Skeletal muscle cell (primary cell): ENCODE results near the gene HS6ST3.

Experiments
- DNase-seq: peaks from one replicate; pipeline ENCODE4 v3.0.0-alpha.2; 2010; ENCODE audit warnings: low read depth
- H3K4me3 ChIP-seq: 2 replicates; pipeline ENCODE4 v1.5.1; 2011; ENCODE audit warnings: low read depth, mild to moderate bottlenecking, control low read depth, low read length, moderate library complexity

Gene HS6ST3

GRCh38 chr13:96185818-96186217, 95.9 kb downstream of the HS6ST3 start:
- H3K4me3 ChIP-seq, result no peak overlapping the region
- no peak for DNase-seq

DNA sequence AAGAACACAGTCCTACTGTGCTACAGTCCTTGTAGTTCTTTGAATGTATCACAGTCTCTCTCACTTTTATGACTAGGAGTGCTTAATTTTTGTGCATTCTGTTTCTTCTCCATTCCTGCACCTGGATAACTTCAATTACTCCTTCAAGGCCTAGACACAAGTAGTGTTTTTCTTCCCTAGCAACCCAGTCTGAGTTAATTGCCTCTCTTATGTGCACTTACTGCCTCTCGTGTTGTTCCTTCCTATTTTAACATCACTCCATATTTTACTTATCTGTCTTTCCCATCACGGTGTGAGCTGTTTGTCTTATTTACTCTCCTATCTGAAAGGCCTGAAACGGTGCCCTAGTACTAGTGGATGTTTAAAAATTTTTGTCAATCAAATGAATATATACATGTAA, 101.5 kb downstream of the HS6ST3 start:
- no peak for DNase-seq
- no peak overlapping the region for H3K4me3 ChIP-seq

GRCh38 chr13:96193728-96194310, 103.9 kb downstream of the HS6ST3 start:
- no peak for DNase-seq
- no peak overlapping the region for H3K4me3 ChIP-seq

GRCh38 chr13:96198038-96198437, 108.1 kb downstream of the HS6ST3 start:
- no peak for DNase-seq
- H3K4me3 ChIP-seq, result no peak overlapping the region

DNA sequence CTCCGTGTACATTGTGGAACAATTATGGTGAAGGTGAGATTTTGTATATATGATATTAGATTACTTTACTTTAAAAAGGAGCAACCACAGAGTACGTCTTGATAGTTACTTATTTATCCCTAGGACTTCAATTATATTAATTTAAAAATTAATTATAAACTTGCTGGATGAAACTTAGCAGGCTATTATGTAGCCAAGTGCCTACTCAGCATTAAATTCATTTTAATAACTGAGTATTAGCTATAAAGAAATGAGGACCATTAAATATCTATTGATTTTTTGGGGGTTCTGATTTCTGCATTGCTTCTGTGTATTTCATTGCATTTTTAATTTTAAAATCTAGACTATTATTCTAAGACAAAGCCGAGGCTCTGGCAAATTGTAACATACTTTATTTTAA, 109.4 kb downstream of the HS6ST3 start:
- DNase-seq, result no peak
- no peak overlapping the region for H3K4me3 ChIP-seq

GRCh38 chr13:96200810-96201209, 110.9 kb downstream of the HS6ST3 start:
- no peak for DNase-seq
- H3K4me3 ChIP-seq, result no peak overlapping the region

- no peak for DNase-seq
- no peak overlapping the region for H3K4me3 ChIP-seq
These were observed 112.4 kb downstream of the HS6ST3 start for GRCh38 chr13:96202315-96202714.

- no peak for DNase-seq
- no peak overlapping the region for H3K4me3 ChIP-seq
These were observed 113.6 kb downstream of the HS6ST3 start for GRCh38 chr13:96203471-96203870.

DNA sequence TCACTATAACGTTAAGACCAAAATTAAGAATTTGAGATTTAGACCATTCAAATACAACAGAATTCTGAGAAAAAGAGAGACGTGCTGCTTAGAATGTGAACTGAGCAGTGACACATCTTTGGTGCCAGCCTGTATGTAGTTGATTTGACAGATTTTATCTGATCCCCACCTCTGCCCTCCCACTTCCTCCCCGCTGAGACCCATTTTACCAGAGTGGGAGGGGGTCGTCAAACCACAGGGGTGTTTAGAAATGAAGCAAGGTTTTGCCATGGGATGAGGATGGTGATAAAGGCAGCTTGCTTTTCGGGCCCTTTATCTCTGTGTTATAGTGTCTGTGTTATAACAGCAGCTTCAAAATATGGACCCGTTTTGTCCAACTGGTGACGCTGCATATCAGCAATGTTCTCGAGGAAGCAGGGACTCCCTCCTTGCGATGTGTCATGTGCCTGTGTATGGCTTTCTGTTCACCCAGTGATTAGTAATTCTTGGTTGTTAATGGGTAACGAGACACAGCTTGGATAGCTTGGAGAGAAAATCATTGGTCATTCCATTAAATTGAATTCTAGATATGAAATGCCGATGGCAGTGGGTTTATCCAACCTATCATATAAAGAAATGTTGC, 125.0 kb downstream of the HS6ST3 start:
- DNase-seq, result no peak
- no peak overlapping the region for H3K4me3 ChIP-seq

DNA sequence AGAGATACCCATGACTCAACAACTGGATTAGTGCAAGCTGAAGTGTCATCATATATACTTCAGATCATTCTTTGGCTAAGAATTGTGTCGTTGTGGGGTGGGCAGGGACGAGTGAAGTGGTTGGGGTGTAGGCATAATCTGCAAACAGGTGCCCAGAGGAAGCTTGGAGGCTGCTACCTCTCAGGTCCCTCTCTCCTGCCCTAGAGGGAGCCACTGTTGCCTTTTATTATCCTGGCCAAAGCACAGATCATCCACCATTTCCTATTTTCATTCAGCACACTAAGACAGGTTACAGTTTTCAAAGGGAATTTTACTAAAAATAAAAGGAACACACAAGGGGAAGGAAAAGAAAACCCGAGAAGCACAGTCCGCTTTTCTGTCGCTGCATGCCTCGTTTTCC, 126.6 kb downstream of the HS6ST3 start:
- DNase-seq, result no peak
- H3K4me3 ChIP-seq, result no peak overlapping the region

GRCh38 chr13:96218475-96218874, 128.6 kb downstream of the HS6ST3 start:
- no peak overlapping the region for H3K4me3 ChIP-seq
- DNase-seq, result no peak

DNA sequence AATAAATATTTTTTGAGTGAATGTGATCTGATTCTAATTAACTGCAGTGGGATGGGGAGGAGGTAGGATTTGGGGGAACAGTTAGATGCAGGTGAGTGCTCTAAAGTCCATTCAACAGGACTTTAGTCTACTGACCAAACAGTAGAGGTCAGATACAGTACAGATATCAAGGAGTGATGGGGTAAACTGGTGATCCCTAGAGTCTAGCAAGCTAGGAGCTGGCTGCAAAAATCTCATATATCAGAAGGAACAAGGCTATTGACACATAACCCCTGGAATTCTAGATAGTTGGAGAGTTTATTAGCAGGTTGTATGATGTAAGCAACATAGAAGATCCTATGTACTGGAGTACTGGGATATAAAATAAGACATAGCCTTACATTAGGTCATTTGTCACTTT, 131.6 kb downstream of the HS6ST3 start:
- DNase-seq, result no peak
- H3K4me3 ChIP-seq, result no peak overlapping the region

- H3K4me3 ChIP-seq, result no peak overlapping the region
- DNase-seq, result no peak
These were observed 133.3 kb downstream of the HS6ST3 start for GRCh38 chr13:96223231-96223630.

- no peak for DNase-seq
- no peak overlapping the region for H3K4me3 ChIP-seq
These were observed 139.4 kb downstream of the HS6ST3 start for GRCh38 chr13:96229356-96229755.

DNA sequence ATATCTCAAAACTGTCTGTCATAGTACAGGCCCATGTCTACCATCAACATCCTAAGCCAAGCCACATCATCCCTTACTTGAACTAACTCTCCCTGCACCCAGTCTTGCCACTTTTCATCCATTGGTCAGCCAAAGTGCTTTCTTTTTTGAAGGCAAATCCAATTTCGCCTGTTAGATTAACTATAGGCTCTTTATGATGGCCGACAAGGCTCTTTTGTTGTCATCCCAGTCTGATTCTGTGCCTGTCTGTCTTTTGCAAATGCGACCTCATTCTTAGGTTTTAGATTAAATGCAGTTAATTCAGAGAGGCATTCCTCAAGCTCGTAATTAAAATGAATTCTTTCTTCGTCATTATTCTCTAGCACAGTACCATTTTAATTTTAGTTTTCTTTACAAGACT, 148.3 kb downstream of the HS6ST3 start:
- DNase-seq, result no peak
- H3K4me3 ChIP-seq, result no peak overlapping the region

DNA sequence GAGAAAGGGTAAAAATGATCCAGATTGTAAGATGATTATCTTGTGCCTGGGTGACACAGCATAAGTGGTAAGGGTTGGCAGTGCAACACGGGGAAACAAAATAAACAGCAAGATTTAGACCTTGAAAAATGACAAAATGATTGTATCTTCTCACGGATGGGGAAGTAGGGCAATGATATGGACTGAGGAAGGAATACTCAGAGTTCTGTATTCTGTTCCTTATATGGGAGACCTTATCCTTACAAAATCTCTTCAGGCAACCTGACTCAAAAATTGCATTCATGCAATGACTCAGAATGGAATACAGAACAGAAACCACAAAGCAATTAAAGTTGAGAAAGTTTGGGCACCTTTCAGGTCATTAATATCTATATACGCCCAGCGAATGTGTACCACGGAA, 149.0 kb downstream of the HS6ST3 start:
- no peak for DNase-seq
- H3K4me3 ChIP-seq, result no peak overlapping the region

DNA sequence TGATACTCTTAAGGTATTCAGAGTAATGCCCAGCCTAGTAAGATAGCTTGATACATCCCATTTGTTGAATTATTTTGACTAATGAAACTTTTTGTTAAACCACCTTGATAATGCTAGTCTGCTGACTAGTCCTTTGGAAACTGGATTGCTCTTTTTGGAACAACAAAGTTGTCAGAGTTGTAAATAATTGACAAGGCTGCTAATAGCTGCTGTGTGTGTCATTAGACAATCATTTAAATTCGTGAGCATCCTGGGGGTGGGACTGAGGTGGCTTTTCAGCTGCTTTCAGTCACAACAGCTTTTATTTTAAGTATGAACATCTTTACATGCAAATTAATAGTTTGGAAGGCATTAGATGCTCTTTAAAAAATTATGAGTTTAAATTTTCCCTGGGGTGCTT, 153.5 kb downstream of the HS6ST3 start:
- DNase-seq, result no peak
- no peak overlapping the region for H3K4me3 ChIP-seq

GRCh38 chr13:96248103-96248502, 158.2 kb downstream of the HS6ST3 start:
- H3K4me3 ChIP-seq, result no peak overlapping the region
- DNase-seq, result no peak

GRCh38 chr13:96248996-96249395, 159.1 kb downstream of the HS6ST3 start:
- no peak for DNase-seq
- no peak overlapping the region for H3K4me3 ChIP-seq

GRCh38 chr13:96252903-96253302, 163.0 kb downstream of the HS6ST3 start:
- DNase-seq, result no peak
- no peak overlapping the region for H3K4me3 ChIP-seq

DNA sequence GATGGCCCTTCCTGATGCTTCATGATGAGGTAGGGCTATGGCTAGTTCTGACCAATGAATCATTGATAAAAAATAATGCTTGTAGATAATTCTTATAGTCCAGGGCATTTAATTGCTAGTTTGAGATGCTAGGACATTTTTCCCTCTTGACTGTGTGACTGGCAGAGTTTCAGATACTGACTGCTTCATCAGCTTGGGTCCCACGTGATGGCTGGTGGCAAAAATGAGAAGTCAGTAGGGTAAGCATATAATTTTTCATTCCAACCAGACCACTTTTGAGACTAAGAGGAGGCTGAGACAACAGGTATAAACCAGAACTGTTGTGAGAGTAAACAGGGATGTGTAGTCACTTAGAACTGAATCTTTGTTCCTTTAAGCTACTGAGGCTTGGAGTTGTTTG, 183.3 kb downstream of the HS6ST3 start:
- no peak for DNase-seq

DNA sequence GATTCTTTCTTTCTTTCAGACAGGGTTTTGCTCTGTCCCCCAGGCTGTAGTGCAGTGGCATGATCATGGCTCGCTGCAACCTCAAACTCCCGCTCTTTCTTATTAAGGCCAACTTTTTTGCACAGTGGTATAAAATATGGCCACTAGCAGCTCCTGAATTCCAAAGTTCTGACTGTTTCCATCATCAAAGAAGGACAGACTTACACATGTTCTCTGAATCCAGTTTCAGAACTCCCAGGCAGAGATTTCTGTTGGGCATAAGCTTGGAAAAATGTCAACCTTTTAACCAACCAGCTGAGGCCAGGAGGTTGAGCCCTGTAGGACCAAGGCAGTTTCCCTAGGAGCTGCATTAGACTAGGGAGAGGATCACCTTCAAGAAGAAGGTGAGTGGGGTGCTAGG, 184.1 kb downstream of the HS6ST3 start:
- DNase-seq, result no peak
- H3K4me3 ChIP-seq, result no peak overlapping the region

More for the DNA sequence above, 183.3 kb downstream of the HS6ST3 start:
- no peak overlapping the region for H3K4me3 ChIP-seq
